Testis (tissue), 3 donors: ENCODE measurements around the gene SRGAP2B. TPM values are rescaled to one million over a fixed set of nuclear protein-coding genes. Genes with fewer than 3 reads are reported as not detected.
"Not testable (repeated sequence)": the region's sequence is repeated elsewhere in the genome, so short reads cannot be mapped to it uniquely, and the experiment has no call there.

Experiments used
- DNase-seq: peaks from one replicate; pipeline ENCODE4 v3.0.0-alpha.2; 2019
- H3K27ac ChIP-seq, 2 donors: fragments of 200-600 bp; sonication (generic); one replicate each; pipeline ENCODE4 v1.5.1; 2019
- H3K27me3 ChIP-seq: fragments of 200-600 bp; sonication (generic); one replicate; pipeline ENCODE4 v1.5.1; 2019
- H3K36me3 ChIP-seq: fragments of 200-600 bp; sonication (generic); one replicate; pipeline ENCODE4 v1.5.1; 2017; ENCODE audit warnings: low read depth; ENCODE audit errors: missing control alignments
- H3K4me1 ChIP-seq: fragments of 200-600 bp; sonication (generic); one replicate; pipeline ENCODE4 v1.5.1; 2019
- H3K4me3 ChIP-seq, 2 donors: fragments of 200-600 bp; sonication (generic); one replicate each; pipeline ENCODE4 v1.5.1; 2017 to 2019
- H3K9me3 ChIP-seq: fragments of 200-600 bp; sonication (generic); one replicate; pipeline ENCODE4 v1.5.1; 2017
- WGBS, 2 donors: methylation state at CpG; one replicate each; pipeline ENCODE4 v1.1.5; 2018; 5-methylcytosine and 5-hydroxymethylcytosine counted together
- intact Hi-C: fragments of 100-400 bp; cut with DNase I; formaldehyde crosslinking; loops from one replicate; pipeline ENCODE4 v1.15.1; 2023; ENCODE audit warnings: low total_unique reads
- polyA plus RNA-seq: library from polyadenylated mRNA; stranded (reverse); fragments of 350-450 nt; fragmentation: Illumina TruSeq; extraction: RNeasy Lipid Tissue Mini Kit (QIAGEN cat#74804); gene quantifications from one replicate; pipeline ENCODE4 v1.2.3, GENCODE V29; 2014; ENCODE audit warnings: low read depth, low replicate concordance; ENCODE audit not compliant: insufficient read depth
- small RNA-seq, 2 donors: library from RNA; depleted of rRNA; stranded (forward); fragments of <200 nt; gene quantifications; one replicate each; pipeline ENCODE3, GENCODE V24; 2016
- total RNA-seq, 2 donors: library from RNA; depleted of rRNA; stranded (reverse); fragments of >200 nt; gene quantifications; one replicate each; pipeline ENCODE4 v1.2.3, GENCODE V29; 2016

The SRGAP2B gene
- total and polyA plus RNA-seq, 3 donors from 2014 or later = 9.8 to 12.9 (median 11.7) TPM

DNA sequence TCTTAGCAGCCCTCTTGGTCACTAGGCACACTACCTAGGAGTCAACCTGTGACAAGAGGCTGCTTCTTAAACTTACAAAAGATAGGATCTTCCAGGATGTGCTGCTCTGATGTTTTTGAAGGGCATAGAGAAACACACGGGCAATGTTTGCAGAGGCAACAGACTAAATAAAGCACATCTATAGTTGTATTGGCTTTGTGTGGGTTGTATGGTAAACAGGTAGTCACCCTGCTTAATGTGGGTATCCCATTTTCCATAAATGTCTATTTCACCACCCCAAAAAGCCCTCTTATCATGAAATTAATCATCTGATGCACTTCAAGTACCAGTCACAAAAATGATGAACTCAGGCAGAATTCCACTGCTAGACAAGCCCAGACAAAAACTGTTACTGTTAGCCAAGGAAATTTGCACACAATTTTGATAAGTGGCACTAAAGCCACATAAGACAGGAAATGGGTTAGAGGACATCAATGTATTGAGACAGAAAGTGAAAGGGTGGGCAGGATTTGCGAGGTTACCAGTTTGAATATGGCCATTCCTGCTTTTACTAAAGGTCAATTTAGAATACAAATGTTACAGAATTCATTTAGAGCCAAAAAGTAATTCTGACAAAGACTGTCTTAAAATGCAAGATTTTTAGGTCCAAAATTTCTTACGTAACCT lies 205.5 kb downstream of the SRGAP2B start:
- H3K27ac ChIP-seq, intact Hi-C loops, H3K9me3 ChIP-seq, DNase-seq, H3K36me3 ChIP-seq, H3K4me3 ChIP-seq, H3K27me3 ChIP-seq, H3K4me1 ChIP-seq: not testable (repeated sequence)
- no CpG with 5 or more reads among the region's 3 CpGs for WGBS, 2 donors

DNA sequence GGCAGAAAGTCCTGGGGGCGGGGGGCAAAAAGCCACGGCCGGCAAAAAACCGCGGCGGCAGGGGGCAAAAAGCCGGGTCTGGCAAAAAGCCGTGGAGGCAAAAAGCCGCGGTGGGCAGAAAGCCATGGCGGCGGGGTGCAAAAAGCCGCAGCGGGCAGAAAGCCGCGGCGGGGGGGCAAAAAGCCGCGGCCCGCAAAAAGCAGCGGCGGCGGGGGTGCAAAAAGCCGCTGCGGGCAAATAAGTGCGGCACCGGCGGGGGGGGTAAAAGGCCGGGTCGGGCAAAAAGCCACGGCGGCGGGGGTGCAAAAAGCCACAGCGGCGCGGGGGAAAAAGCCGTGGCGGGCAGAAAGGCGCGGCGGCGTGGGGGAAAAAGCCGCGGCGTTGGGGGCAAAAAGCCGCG lies 212.1 kb downstream of the SRGAP2B start:
- H3K27me3 ChIP-seq, H3K4me1 ChIP-seq, H3K9me3 ChIP-seq, intact Hi-C loops, H3K36me3 ChIP-seq: not testable (repeated sequence)
- peak overlapping the region; percentile 64 to 68 for H3K27ac ChIP-seq
- peak; percentile 23 for DNase-seq
- peak overlapping the region; percentile 48 to 64 for H3K4me3 ChIP-seq
- WGBS, 2 donors = 2 to 4% methylated on average over 40 to 45 of the region's 47 CpGs

DNA sequence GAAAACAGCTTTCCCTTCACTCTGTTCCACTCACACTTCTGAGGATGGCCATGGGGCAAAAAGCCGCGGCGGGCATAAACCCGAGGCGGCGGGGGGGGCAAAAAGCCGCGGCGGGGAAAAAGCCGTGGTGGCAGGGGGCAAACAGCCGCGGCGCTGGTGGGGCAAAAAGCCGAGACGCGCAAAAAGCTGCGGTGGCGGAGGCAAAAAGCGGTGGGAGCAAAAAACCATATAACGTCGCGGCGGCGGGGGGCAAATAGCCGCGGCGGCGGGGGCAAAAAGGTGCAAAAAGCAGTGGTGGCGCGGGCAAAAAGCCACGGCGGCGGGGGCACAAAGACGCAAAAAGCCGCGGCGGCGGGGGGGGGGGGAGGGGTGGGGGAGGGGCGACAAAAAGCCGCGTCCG lies 212.8 kb downstream of the SRGAP2B start:
- H3K27ac ChIP-seq, H3K4me1 ChIP-seq, H3K27me3 ChIP-seq, H3K36me3 ChIP-seq, intact Hi-C loops, H3K9me3 ChIP-seq, DNase-seq, H3K4me3 ChIP-seq: not testable (repeated sequence)
- no CpG with 5 or more reads among the region's 42 CpGs for WGBS, 2 donors

DNA sequence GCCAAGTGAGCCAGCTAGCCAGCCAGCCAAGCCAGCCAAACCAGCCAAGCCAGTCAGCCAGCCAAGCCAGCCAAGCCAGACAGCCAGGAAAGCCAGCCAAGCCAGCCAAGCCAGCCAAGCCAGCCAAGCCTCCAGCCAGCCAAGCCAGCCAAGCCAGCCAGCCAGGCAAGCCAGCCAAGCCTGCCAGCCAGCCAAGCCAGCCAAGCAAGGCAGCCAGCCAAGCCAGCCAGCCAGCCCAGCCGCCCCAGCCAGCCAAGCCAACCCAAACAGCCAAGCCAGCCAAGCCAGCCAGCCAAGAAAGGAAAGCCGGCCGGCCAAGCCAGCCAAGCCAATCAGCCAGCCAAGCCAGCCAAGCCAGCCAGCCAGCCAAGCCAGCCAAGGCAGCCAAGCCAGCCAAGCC lies 236.5 kb downstream of the SRGAP2B start:
- intact Hi-C loops, DNase-seq, H3K4me1 ChIP-seq, H3K27me3 ChIP-seq, H3K4me3 ChIP-seq, H3K36me3 ChIP-seq, H3K9me3 ChIP-seq, H3K27ac ChIP-seq: not testable (repeated sequence)
- 97% methylated on average over 3 of the region's 3 CpGs; no CpG with 5 or more reads in 1 of the 2 donors for WGBS, 2 donors

Small RNA genes lying within 50 kb of the gene (small RNA-seq; reads per million reads assigned to genes)
- 0 reads per million in 2 donors for gene AC242498.1

Other genes with a start within 250 kb of the SRGAP2B start
- 1 to 10 TPM; 1.2 to 2.6 TPM for gene FAM72D, start 646 bp upstream of the SRGAP2B start, total RNA-seq
- 2.6 TPM for gene FAM72D, start 646 bp upstream of the SRGAP2B start, polyA plus RNA-seq
- not detected for gene PPIAL4D, start 146.8 kb upstream of the SRGAP2B start, total RNA-seq
- gene PPIAL4D, start 146.8 kb upstream of the SRGAP2B start, polyA plus RNA-seq = not detected